Measurements from ENCODE around the gene CTDSPL.

DNA sequence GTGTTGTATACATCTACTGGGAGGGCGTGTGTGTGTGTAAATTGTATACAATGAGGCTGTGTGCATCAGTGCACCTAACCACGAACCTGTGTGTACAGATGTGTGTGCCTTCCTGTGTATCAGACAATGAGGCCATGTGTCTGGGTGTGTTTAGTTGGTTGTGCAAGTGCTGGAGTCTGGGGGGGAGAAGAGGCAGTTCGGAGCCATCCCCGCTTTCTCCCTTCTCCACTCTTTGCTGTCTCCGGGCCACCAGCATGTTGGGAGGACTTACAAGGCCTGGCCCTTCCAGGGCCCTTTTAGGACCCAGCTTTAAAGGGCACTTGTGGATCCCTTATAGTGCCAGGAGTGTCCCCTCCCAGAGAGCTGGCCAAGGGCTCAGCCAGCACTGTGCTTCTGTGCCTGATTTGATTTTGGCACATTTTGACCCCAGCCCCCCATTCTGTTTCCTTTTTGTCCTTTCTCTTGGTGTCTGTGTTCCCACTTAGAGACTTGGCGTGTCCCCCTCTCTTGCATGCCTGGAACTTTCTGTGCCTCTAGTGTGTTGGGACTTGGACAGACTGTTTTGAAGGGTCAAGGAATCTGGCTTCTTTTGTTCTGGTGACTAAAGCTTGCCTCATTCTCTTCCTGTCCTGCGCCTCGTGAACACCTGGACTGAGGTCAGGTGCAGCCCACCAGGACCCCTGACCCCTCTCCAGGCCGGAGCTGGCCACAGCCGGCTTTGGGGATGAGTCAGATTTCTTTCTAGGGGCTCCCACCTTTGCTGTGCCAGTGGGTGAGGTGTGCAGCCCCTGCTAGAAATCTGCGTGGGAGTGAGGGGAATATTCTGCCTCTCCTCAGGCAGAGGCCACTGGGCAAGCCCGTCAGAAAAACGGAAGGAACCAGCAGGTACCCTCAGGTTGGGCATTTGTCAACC, 1.5 kb downstream of the CTDSPL start:
- no peak for TF ChIP-seq CTCF (IDR thresholded peaks at IDR 0.05)
- no peak for TF ChIP-seq REST (IDR thresholded peaks at IDR 0.05; ENCODE audit: insufficient read depth in 1 of 2, low read depth in 2 of 2, low read length in 1 of 2)
- no peak for TF ChIP-seq TCF7L2 (IDR thresholded peaks at IDR 0.05; ENCODE audit: low read depth, low read length)
- no peak for TF ChIP-seq SIN3A (IDR thresholded peaks at IDR 0.05; ENCODE audit: borderline replicate concordance, insufficient read depth, low read depth, low read length)
- no peak for TF ChIP-seq POLR2AphosphoS5 (IDR thresholded peaks at IDR 0.05; ENCODE audit: low read depth, low read length)
